CD8-positive, alpha-beta memory T cell (primary cell): ENCODE results near the gene FGFBP1. TPM values are rescaled to one million over a fixed set of nuclear protein-coding genes. Genes with fewer than 3 reads are reported as not detected.

Experiments used
- CTCF ChIA-PET: fragments of 350-600 bp; sonication (Branson Sonifier 250); formaldehyde crosslinking; loops from one replicate; lab custom pipeline; 2021; ENCODE audit warnings: antibody characterized with exemption; lab: Charles Lee
- POLR2A ChIA-PET: fragments of 350-600 bp; sonication (Branson Sonifier 250); formaldehyde crosslinking; loops from one replicate; lab custom pipeline; 2021; ENCODE audit warnings: antibody characterized with exemption; lab: Charles Lee
- DNase-seq, 5 donors: peaks; one replicate each; pipeline versions ENCODE4 v3.0.0 to v3.0.0-alpha.2; 2020 to 2022; ENCODE audit warnings: mixed read lengths in 1 of 5
- H3K27ac ChIP-seq: one replicate; pipeline ENCODE4 v1.7.0; 2013; ENCODE audit warnings: low read depth, mild to moderate bottlenecking, low read length, moderate library complexity
- H3K27me3 ChIP-seq: 2 replicates; pipeline ENCODE4 v1.7.0; 2013; ENCODE audit warnings: low read length, mild to moderate bottlenecking; ENCODE audit not compliant: insufficient read depth, poor library complexity, severe bottlenecking
- H3K36me3 ChIP-seq: 2 replicates; pipeline ENCODE4 v1.7.0; 2013; ENCODE audit warnings: mild to moderate bottlenecking, low read length, moderate library complexity; ENCODE audit not compliant: insufficient read depth
- H3K4me1 ChIP-seq: 2 replicates; pipeline ENCODE4 v1.7.0; 2013; ENCODE audit warnings: mild to moderate bottlenecking, low read length, moderate library complexity; ENCODE audit not compliant: insufficient read depth
- H3K4me3 ChIP-seq: 2 replicates; pipeline ENCODE4 v1.7.0; 2013; ENCODE audit warnings: mild to moderate bottlenecking, low read length
- H3K9me3 ChIP-seq: 2 replicates; pipeline ENCODE4 v1.7.0; 2013; ENCODE audit warnings: mild to moderate bottlenecking, low read length
- H3K27ac Mint-ChIP-seq, 8 donors: one replicate each; pipeline ENCODE4 v1.8.0; 2020 to 2021; ENCODE audit warnings: mixed read lengths in 8 of 8, mild to moderate bottlenecking in 6 of 8, inconsistent platforms in 3 of 8, moderate library complexity in 3 of 8
- H3K27me3 Mint-ChIP-seq, 2 donors: one replicate each; pipeline ENCODE4 v1.8.0; 2020 to 2021; ENCODE audit warnings: mixed read lengths in 2 of 2, mild to moderate bottlenecking in 1 of 2, moderate library complexity in 1 of 2
- H3K36me3 Mint-ChIP-seq, 3 donors: one replicate each; pipeline ENCODE4 v1.8.0; 2020 to 2021; ENCODE audit warnings: mixed read lengths in 3 of 3, inconsistent platforms in 1 of 3, mild to moderate bottlenecking in 1 of 3
- H3K4me1 Mint-ChIP-seq, 3 donors: one replicate each; pipeline ENCODE4 v1.8.0; 2020 to 2021; ENCODE audit warnings: mixed read lengths in 3 of 3, inconsistent platforms in 1 of 3, mild to moderate bottlenecking in 1 of 3
- H3K4me3 Mint-ChIP-seq, 7 donors: one replicate each; pipeline ENCODE4 v1.8.0; 2020 to 2021; ENCODE audit warnings: mixed read lengths in 7 of 7, mild to moderate bottlenecking in 6 of 7, moderate library complexity in 4 of 7, inconsistent platforms in 2 of 7
- H3K9me3 Mint-ChIP-seq, 5 donors: one replicate each; pipeline ENCODE4 v1.8.0; 2020 to 2022; ENCODE audit warnings: mixed read lengths in 5 of 5, mild to moderate bottlenecking in 3 of 5, moderate library complexity in 2 of 5, inconsistent platforms in 1 of 5
- polyA plus RNA-seq: library from polyadenylated mRNA; unstranded; fragments of 300-500 nt; fragmentation: Illumina TruSeq; gene quantifications from one replicate; pipeline ENCODE4 v1.2.3, GENCODE V29; 2021
- total RNA-seq, 2 experiments: library from RNA; stranded (reverse); gene quantifications; one replicate each; pipeline ENCODE4 v1.2.3, GENCODE V29; 2021

The FGFBP1 gene
- total and polyA plus RNA-seq, 3 experiments from 2014 or later = not detected

- Mint-ChIP-seq H3K4me3 (no peak overlapping the region), H3K9me3 (peaks cover 0 to 7% (median 0%) of the 10 kb centered on the region in 5 donors), H3K27ac (no peak overlapping the region), H3K36me3 (no peaks in the 10 kb centered on the region), H3K27me3 (peaks cover 11 to 43% of the 10 kb centered on the region in 2 donors), H3K4me1 (no peaks in the 10 kb centered on the region)
- H3K4me1 ChIP-seq = no peaks in the 10 kb centered on the region
- ChIA-PET POLR2A (no interaction called here), CTCF (no interaction called here)
- no peaks in the 10 kb centered on the region for H3K36me3 ChIP-seq
- no peak overlapping the region for H3K27ac ChIP-seq
- DNase-seq = no peak
- no peaks in the 10 kb centered on the region for H3K9me3 ChIP-seq
- H3K27me3 ChIP-seq = no peaks in the 10 kb centered on the region
- H3K4me3 ChIP-seq = no peak overlapping the region
These were observed 23.8 kb downstream of the FGFBP1 start for GRCh38 chr4:15914736-15915135.

GRCh38 chr4:15914291-15914690 lies 24.2 kb downstream of the FGFBP1 start:
- H3K27ac Mint-ChIP-seq = no peak overlapping the region
- ChIA-PET CTCF (no interaction called here), POLR2A (no interaction called here)

GRCh38 chr4:15913631-15913970 lies 24.9 kb downstream of the FGFBP1 start:
- no peaks in the 10 kb centered on the region for H3K9me3 ChIP-seq
- CTCF ChIA-PET = no interaction called here
- POLR2A ChIA-PET = no interaction called here

More at GRCh38 chr4:15914291-15914690, 24.2 kb downstream of the FGFBP1 start:
- no peak for DNase-seq
- no peak overlapping the region for H3K4me3 ChIP-seq
- no peaks in the 10 kb centered on the region for H3K4me1 ChIP-seq
- H3K27ac ChIP-seq = no peak overlapping the region
- Mint-ChIP-seq H3K9me3 (peaks cover 0 to 7% (median 0%) of the 10 kb centered on the region in 5 donors), H3K4me3 (no peak overlapping the region), H3K4me1 (no peaks in the 10 kb centered on the region), H3K36me3 (no peaks in the 10 kb centered on the region), H3K27me3 (peaks cover 11 to 40% of the 10 kb centered on the region in 2 donors)
- H3K36me3 ChIP-seq = no peaks in the 10 kb centered on the region
- no peaks in the 10 kb centered on the region for H3K9me3 ChIP-seq
- H3K27me3 ChIP-seq = no peaks in the 10 kb centered on the region

GRCh38 chr4:15912961-15913630 lies 25.4 kb downstream of the FGFBP1 start:
- no peak for DNase-seq
- Mint-ChIP-seq H3K9me3 (peaks cover 0 to 7% (median 0%) of the 10 kb centered on the region in 5 donors), H3K4me3 (no peak overlapping the region), H3K27me3 (peaks cover 2 to 40% of the 10 kb centered on the region in 2 donors), H3K36me3 (no peaks in the 10 kb centered on the region), H3K27ac (no peak overlapping the region), H3K4me1 (no peaks in the 10 kb centered on the region)
- no peaks in the 10 kb centered on the region for H3K36me3 ChIP-seq
- no peaks in the 10 kb centered on the region for H3K4me1 ChIP-seq
- no peak overlapping the region for H3K4me3 ChIP-seq
- H3K9me3 ChIP-seq = no peaks in the 10 kb centered on the region
- no peaks in the 10 kb centered on the region for H3K27me3 ChIP-seq
- H3K27ac ChIP-seq = no peak overlapping the region
- CTCF ChIA-PET = no interaction called here
- POLR2A ChIA-PET = no interaction called here

More at GRCh38 chr4:15913631-15913970, 24.9 kb downstream of the FGFBP1 start:
- Mint-ChIP-seq H3K4me1 (no peaks in the 10 kb centered on the region), H3K27ac (no peak overlapping the region), H3K9me3 (peaks cover 0 to 7% (median 0%) of the 10 kb centered on the region in 5 donors), H3K36me3 (no peaks in the 10 kb centered on the region), H3K4me3 (no peak overlapping the region), H3K27me3 (peaks cover 7 to 40% of the 10 kb centered on the region in 2 donors)
- no peaks in the 10 kb centered on the region for H3K4me1 ChIP-seq
- H3K27ac ChIP-seq = no peak overlapping the region
- DNase-seq = no peak
- no peaks in the 10 kb centered on the region for H3K36me3 ChIP-seq
- H3K27me3 ChIP-seq = no peaks in the 10 kb centered on the region
- no peak overlapping the region for H3K4me3 ChIP-seq

GRCh38 chr4:15912236-15912635 lies 26.3 kb downstream of the FGFBP1 start:
- Histone ChIP-seq H3K9me3 (no peaks in the 10 kb centered on the region), H3K4me3 (no peak overlapping the region), H3K36me3 (no peaks in the 10 kb centered on the region), H3K4me1 (no peaks in the 10 kb centered on the region), H3K27ac (no peak overlapping the region), H3K27me3 (no peaks in the 10 kb centered on the region)
- Mint-ChIP-seq H3K27me3 (peaks cover 2 to 46% of the 10 kb centered on the region in 2 donors), H3K4me1 (no peaks in the 10 kb centered on the region), H3K4me3 (peak overlapping the region in 1 of 7 donors; percentile 28), H3K36me3 (no peaks in the 10 kb centered on the region), H3K9me3 (peaks cover 0 to 7% (median 0%) of the 10 kb centered on the region in 5 donors), H3K27ac (no peak overlapping the region)
- ChIA-PET POLR2A (no interaction called here), CTCF (no interaction called here)
- no peak for DNase-seq

- H3K9me3 Mint-ChIP-seq = peaks cover 0 to 2% (median 0%) of the 10 kb centered on the region in 5 donors
- no peaks in the 10 kb centered on the region for H3K36me3 Mint-ChIP-seq
- no peak overlapping the region for H3K4me3 Mint-ChIP-seq
- Histone ChIP-seq H3K27me3 (no peaks in the 10 kb centered on the region), H3K9me3 (no peaks in the 10 kb centered on the region), H3K4me1 (no peaks in the 10 kb centered on the region), H3K4me3 (no peak overlapping the region), H3K27ac (no peak overlapping the region), H3K36me3 (no peaks in the 10 kb centered on the region)
- POLR2A ChIA-PET = no interaction called here
- CTCF ChIA-PET = no interaction called here
- peak overlapping the region in 1 of 8 donors; percentile 6 for H3K27ac Mint-ChIP-seq
- no peak for DNase-seq
- H3K4me1 Mint-ChIP-seq = no peaks in the 10 kb centered on the region
- H3K27me3 Mint-ChIP-seq = peaks cover 2 to 42% of the 10 kb centered on the region in 2 donors
These were observed 28.2 kb downstream of the FGFBP1 start for GRCh38 chr4:15910155-15910940.

- Histone ChIP-seq H3K4me3 (no peak overlapping the region), H3K9me3 (no peaks in the 10 kb centered on the region), H3K27ac (no peak overlapping the region), H3K27me3 (no peaks in the 10 kb centered on the region), H3K4me1 (no peaks in the 10 kb centered on the region), H3K36me3 (no peaks in the 10 kb centered on the region)
- no peaks in the 10 kb centered on the region for H3K9me3 Mint-ChIP-seq
- H3K4me1 Mint-ChIP-seq = no peaks in the 10 kb centered on the region
- POLR2A ChIA-PET = no interaction called here
- H3K27ac Mint-ChIP-seq = no peak overlapping the region
- CTCF ChIA-PET = interaction anchor here (1.4 kb wide), 1 partner anchor 25 kb away, joined by 4 read pairs; no protein-coding TSS in a partner anchor
- no peak for DNase-seq
- H3K36me3 Mint-ChIP-seq = no peaks in the 10 kb centered on the region
- H3K27me3 Mint-ChIP-seq = peaks cover 12 to 60% of the 10 kb centered on the region in 2 donors
- no peak overlapping the region for H3K4me3 Mint-ChIP-seq
These were observed 31.1 kb downstream of the FGFBP1 start for GRCh38 chr4:15907430-15907829.

- H3K9me3 Mint-ChIP-seq = peaks cover 0 to under 1% (median 0%) of the 10 kb centered on the region in 5 donors
- Histone ChIP-seq H3K9me3 (no peaks in the 10 kb centered on the region), H3K4me3 (no peak overlapping the region), H3K27ac (no peak overlapping the region), H3K36me3 (no peaks in the 10 kb centered on the region), H3K27me3 (no peaks in the 10 kb centered on the region), H3K4me1 (no peaks in the 10 kb centered on the region)
- peaks cover 16 to 56% of the 10 kb centered on the region in 2 donors for H3K27me3 Mint-ChIP-seq
- POLR2A ChIA-PET = no interaction called here
- H3K36me3 Mint-ChIP-seq = no peaks in the 10 kb centered on the region
- no peak for DNase-seq
- no peak overlapping the region for H3K4me3 Mint-ChIP-seq
- CTCF ChIA-PET = interaction anchor here (2.1 kb wide), 1 partner anchor 23 kb away, joined by 6 read pairs; no protein-coding TSS in a partner anchor
- H3K27ac Mint-ChIP-seq = no peak overlapping the region
- no peaks in the 10 kb centered on the region for H3K4me1 Mint-ChIP-seq
These were observed 32.5 kb downstream of the FGFBP1 start for GRCh38 chr4:15906020-15906443.
